NCI-H1417 treated with DMSO at 0.1 percent for 48 hours (cell line): Measurements from ENCODE around the gene SLC35F3.

Source experiments
- DNase-seq: peaks from one replicate; lab custom pipeline; 2025; lab: John Stamatoyannopoulos, UW

Gene SLC35F3

GRCh38 chr1:233912447-233912846 is 8.0 kb downstream of the SLC35F3 start:
- no peak for DNase-seq

GRCh38 chr1:233912909-233913308 is 8.4 kb downstream of the SLC35F3 start:
- DNase-seq = no peak

GRCh38 chr1:233916706-233917105 is 12.2 kb downstream of the SLC35F3 start:
- DNase-seq = no peak

- no peak for DNase-seq
Observed at GRCh38 chr1:233919786-233920185, 15.3 kb downstream of the SLC35F3 start.

- no peak for DNase-seq
Observed at GRCh38 chr1:233928123-233928522, 23.6 kb downstream of the SLC35F3 start.

- DNase-seq = no peak
Observed at GRCh38 chr1:233933339-233933738, 28.9 kb downstream of the SLC35F3 start.

- DNase-seq = no peak
Observed at GRCh38 chr1:233935297-233935868, 30.9 kb downstream of the SLC35F3 start.

- no peak for DNase-seq
Observed at GRCh38 chr1:233936422-233936821, 31.9 kb downstream of the SLC35F3 start.

- DNase-seq = no peak
Observed at GRCh38 chr1:233936842-233937241, 32.4 kb downstream of the SLC35F3 start.

- DNase-seq = no peak
Observed at GRCh38 chr1:233938476-233938875, 34.0 kb downstream of the SLC35F3 start.

- DNase-seq = no peak
Observed at GRCh38 chr1:233939451-233939850, 35.0 kb downstream of the SLC35F3 start.

- DNase-seq = no peak
Observed at GRCh38 chr1:233940908-233941307, 36.4 kb downstream of the SLC35F3 start.

- DNase-seq = no peak
Observed at GRCh38 chr1:233944601-233945000, 40.1 kb downstream of the SLC35F3 start.

GRCh38 chr1:233945573-233945972 is 41.1 kb downstream of the SLC35F3 start:
- DNase-seq = no peak

GRCh38 chr1:233945979-233946378 is 41.5 kb downstream of the SLC35F3 start:
- DNase-seq = no peak

- no peak for DNase-seq
Observed at GRCh38 chr1:233946724-233947123, 42.2 kb downstream of the SLC35F3 start.

- DNase-seq = no peak
Observed at GRCh38 chr1:233951804-233952203, 47.3 kb downstream of the SLC35F3 start.

GRCh38 chr1:233957691-233958090 is 53.2 kb downstream of the SLC35F3 start:
- DNase-seq = no peak

- no peak for DNase-seq
Observed at GRCh38 chr1:233959102-233959501, 54.6 kb downstream of the SLC35F3 start.

- no peak for DNase-seq
Observed at GRCh38 chr1:233959971-233960370, 55.5 kb downstream of the SLC35F3 start.

- no peak for DNase-seq
Observed at GRCh38 chr1:233960386-233960785, 55.9 kb downstream of the SLC35F3 start.

- DNase-seq = no peak
Observed at GRCh38 chr1:233962878-233963277, 58.4 kb downstream of the SLC35F3 start.

- DNase-seq = no peak
Observed at GRCh38 chr1:233965856-233966255, 61.4 kb downstream of the SLC35F3 start.

- no peak for DNase-seq
Observed at GRCh38 chr1:233971753-233972152, 67.3 kb downstream of the SLC35F3 start.

- no peak for DNase-seq
Observed at GRCh38 chr1:233972563-233972950, 68.1 kb downstream of the SLC35F3 start.
